T1000 (cell line): ENCODE measurements around the gene KIZ.
A peak's percentile ranks its signal among the peaks of the same experiment; 100 is the strongest.

ENCODE experiments used
- DNase-seq: peaks from one replicate; lab custom pipeline; 2025; ENCODE audit warnings: mixed read lengths; lab: John Stamatoyannopoulos, UW

The KIZ gene

DNA sequence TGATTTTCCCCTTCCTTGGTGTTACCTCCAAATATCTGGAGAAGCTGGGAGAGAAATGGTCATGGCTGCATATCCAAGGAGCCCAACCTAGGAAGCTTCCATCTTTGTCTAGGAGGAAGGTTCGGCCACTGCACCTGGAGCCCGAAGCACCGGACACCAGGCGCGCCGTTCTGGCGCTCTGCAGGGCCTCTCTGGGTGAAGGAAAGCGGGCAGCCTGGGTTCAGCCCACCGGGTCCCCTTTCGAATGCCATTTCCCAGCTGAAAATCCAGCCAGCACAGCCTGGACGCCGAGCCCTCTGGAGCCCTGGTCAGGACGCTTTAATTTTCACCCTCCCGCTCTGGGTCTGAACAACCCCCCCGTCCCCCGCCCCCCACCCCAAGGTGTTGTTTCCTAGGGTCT, 21.0 kb upstream of the KIZ start:
- DNase-seq = no peak

DNA sequence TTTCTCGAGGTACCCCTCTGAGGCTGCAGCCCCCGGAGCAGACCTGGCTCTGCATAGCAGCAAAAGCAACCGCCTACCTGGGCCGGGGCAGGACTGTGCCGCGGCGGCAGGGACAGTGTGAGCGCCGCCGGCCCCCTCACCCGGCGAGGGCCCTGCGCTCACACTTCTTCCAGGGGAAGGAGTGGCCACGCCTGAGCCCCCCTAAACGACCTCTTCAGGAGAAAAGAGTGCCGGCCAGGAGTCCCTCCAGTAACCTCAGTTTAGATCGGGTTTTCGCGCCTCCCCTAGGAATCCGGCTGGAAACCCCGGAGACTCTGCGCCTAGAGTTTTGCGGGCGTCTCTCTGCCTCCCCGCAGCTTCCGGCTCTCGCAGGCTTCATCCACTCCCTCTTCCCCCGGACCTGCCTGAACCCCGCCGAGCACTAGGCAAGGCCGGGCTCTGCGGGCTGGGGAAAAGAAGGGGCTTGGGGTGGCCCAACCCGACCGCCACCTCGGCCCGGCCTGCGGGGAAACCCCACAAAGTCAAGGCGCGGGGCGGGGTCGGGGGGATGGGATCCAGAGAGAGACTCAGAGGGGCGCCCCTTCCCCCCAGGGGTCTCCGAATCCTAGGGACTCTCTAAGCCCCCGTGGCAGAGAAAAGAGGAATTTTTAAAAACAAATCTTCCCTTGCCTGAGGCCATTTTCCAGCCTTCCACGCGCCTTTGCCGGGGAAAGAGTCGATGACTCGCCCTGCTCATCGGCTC, 20.3 kb upstream of the KIZ start:
- no peak for DNase-seq

DNA sequence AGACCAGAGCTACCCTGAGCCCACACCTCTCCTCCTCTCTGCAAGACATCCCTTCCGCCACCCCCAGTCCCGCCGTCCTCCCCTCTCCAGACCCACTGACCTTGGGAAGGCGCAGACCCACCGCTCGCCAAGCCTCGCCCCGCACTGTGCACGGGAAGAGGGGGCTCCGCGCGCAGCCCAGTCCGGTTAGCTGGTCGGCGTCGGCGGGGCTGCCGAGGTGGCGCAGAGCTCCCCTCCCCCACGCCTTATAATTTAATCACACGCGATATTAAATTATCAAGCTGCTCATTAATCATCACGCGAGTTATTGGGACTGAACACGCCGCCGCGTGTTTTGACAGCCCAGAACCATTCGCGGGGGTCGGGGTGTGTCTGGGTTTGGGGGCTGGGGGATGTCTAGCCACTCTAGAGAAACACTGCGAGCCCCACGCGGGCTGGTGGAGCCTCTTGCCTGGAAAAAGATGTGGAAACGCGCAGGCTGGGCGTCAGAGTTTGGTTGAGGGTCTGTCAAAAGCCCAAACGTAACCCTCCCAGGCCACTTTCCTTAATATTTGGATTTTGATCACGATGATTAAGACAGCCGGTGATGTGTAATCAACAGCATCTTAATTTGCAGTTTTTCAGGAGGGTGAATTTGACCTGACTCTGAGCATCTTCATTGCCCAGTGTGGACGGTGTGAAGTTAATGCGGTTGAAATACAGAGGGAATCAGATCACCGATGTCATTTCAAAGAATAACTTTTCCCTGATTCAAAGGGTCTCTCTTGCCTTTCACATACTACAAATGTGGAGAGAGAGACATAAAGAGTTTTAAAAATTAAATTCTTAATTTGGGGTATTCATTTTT, 19.5 kb upstream of the KIZ start, which contains the start of gene LINC00237:
Gene LINC00237 (minus strand): TSS at position 188 of the 847 bp plus-strand sequence.
- DNase-seq = no peak

DNA sequence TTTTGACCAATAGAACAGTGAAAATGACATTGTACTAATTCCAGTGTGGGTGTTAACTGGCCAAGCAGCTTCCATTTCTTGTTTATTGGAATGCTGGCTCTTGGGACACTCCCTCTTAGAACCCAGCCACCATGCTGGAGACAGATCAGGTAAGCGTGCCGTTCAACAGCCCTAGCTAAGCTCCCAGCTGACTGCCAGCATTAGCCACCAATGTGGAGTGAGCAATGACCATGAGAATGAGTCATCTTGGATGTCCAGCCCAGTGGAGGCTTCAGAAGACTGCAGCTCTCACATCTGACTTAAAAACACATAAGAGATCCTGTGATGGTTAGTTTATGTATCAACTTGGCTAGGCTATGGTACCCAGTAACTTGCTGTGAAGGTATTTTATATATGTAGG, 16.7 kb upstream of the KIZ start:
- DNase-seq = no peak

DNA sequence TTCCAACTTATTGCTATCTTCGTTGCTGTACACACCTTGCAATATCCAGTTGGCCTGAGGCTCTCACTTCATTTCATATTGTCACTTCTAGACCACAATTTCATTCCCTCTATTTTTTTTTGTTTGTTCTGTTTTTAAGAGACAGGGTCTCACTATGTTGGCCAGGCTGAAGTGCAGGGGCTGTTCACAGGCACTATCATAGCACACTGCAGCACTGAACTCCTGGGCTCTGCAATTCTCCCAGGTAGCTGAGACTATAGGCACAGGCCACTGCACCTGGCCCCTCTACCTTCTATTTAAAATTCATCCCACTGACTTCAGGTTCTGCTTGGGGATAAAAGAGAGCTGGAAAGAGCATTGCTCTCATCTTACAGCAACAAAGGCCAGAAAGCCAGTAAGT, 15.1 kb upstream of the KIZ start:
- DNase-seq = no peak

DNA sequence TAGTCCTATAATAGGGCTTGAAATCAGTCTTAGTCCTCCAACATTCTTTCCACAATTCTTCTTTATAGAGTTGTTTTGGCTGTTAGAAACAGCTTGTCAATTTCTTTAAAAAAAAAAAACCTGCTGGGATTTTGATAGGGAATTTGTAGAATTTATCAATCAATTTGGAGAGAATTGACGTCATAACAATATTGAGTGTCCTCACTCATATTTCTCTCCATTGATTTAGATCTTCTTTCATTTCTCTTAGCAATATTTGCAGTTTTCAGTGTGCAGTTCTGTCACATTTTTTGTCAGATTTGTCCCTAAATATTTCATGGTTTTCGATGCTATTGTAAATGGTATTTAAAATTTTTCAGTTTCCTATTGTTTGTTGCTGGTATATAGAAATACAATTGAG, 14.5 kb upstream of the KIZ start:
- no peak for DNase-seq

DNA sequence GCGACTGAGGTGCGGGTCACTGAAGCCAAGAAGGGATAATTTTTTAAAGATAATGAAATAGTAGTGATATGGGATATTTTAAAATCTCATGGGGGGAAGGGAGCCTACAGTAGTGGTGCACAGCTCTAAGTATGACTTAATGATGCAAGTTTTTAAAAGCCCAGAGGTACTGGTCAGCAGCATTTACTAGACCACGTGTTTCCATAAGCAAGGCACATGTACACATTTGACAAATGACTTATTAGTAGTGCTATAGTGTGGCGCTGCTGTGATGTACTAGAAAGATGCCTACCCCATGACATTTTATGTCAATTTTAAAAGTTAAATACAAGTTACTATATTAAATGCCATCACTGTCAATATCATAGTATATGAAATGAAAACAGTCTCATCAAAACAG, 12.2 kb upstream of the KIZ start:
- DNase-seq = no peak

DNA sequence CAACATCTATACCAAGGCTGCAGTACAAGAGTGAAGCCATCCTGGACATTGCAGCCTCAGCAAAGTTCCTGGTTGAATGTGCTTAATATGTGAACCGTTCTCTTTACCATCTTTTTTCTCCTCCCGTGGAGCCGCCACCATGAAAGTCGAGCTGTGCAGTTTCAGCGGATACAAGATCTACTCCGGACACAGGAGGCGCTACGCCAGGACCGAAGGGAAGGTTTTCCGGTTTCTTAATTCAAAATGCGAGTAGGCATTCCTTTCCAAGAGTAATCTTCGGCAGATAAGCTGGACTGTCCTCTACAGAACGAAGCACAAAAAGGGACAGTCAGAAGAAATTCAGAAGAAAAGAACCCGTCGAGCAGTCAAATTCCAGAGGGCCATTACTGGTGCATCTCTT, 11.3 kb upstream of the KIZ start:
- no peak for DNase-seq

DNA sequence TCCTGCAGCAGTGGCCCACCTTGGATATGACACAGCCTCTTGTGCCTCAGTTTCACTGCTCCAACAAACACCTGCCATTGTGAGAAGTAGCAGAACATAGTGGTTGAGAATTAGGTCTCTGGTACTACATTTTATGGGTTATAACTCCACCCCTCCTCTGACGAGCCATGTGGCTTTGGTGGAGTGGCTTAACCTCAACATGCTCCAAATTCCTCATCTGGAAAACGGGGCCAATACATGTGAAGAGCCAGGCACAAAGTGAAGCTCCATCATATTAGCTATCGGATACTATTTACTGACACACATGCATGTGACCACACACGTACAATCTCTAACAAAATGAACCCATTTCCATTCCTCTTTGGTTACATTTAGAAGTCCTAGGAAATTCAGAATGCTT, 8.4 kb upstream of the KIZ start:
- DNase-seq = no peak

DNA sequence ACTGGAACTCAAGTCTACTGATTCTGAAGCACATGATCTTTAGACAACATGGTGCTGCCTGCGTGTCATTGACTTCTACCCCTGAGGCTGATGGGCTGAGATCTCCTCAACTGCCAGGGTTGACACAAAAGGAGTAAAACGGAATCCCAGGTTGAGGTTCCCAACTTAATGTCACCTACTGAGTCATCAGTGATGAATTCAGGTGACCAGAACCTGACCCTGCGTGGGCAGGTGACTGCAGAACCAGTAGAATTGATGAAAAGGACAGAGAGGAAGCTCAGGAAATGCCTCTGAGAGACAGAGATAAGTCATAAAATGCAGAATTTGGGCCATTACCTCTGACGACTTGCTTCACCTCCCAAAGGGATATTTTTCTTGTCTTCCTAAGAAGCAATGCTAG, 7.7 kb upstream of the KIZ start:
- DNase-seq = no peak

DNA sequence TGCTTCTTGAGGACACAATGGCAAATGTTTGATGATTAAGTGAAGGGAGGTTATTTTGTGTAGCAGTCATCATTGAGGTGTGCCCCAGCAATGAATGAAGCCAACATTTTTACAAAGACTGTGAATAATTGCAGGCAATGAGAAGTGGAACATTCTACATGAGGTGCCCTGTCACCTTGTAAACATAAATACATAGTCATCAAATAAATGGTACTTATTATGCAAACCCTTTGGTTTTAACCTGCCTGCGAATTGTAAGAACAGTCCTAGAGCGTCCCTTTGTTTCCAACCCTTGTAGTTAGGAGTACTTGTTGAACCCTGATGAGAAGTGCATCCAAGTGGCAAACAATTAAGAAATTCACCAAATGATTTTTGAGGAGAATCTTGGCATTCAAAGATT, 7.1 kb upstream of the KIZ start:
- DNase-seq = no peak

DNA sequence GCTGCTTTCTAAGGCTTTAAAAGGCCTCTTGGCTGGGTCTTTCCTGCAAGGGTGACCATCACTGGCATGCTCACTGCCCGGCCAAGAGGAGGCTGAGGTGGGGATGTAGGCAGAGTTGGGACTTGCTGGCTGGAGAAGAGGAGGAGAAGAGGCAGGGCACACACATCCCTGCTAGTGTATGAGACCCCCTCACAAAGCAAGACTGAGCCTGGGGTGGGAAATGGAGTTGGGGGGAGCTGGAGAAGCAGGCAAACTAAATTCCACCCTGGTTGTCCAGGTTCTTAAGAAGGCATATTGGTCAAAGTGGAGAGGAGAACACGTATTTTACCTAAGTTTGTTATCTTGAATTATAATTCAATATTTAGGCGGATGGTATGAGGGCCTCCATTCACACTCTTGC, 1.7 kb upstream of the KIZ start:
- no peak for DNase-seq

DNA sequence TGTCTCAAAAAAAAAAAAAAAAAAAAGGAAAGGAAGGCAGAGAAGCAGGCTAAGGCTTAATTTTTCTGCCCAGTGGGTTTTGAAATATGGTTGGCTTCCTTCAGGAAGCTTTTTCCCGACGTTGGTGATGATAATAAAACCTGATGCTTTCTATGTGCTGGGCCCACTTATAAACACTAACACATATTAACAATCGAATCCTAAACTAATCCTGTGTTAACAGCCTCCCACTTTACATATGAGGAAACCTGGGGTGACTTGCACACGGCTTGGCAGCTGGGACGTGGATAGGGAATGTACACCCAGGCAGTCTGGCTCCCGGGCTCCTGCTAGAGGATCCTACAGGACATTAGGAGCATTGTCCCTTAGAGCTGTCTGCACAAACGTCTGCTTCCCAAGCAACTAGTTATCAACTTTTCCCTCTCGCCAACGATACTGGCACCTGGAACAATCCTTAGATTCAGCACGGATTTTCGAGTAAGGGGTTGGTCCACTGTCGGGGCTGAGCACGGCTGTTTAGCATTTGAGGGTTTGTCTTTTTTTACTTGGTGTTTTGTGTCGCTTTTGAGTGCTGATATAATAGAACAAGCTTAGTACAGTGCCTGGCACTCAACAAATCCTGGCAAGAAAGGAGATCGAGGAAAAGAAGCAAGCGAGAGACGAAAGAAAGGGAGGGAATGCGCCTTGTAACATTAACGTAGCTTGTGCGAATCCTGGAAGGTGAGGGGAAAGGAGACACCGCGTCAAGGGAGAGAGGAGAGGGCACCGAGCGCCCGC, 622 bp upstream of the KIZ start:
- peak; percentile 20 for DNase-seq

DNA sequence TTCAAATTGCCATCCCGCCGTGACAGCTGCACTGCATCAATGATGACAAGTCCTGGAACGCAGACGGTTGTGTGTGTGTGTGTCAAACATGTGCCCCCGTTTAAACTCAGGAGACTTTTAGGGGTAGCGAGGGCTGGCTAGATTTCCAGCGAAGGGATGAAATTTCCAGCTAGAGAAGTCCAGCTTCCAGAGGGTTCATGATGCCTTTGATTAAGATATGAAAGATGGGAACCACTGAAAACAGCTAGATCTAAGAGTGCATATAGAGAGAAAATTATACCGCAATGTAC, 644 bp downstream of the KIZ start:
- no peak for DNase-seq

DNA sequence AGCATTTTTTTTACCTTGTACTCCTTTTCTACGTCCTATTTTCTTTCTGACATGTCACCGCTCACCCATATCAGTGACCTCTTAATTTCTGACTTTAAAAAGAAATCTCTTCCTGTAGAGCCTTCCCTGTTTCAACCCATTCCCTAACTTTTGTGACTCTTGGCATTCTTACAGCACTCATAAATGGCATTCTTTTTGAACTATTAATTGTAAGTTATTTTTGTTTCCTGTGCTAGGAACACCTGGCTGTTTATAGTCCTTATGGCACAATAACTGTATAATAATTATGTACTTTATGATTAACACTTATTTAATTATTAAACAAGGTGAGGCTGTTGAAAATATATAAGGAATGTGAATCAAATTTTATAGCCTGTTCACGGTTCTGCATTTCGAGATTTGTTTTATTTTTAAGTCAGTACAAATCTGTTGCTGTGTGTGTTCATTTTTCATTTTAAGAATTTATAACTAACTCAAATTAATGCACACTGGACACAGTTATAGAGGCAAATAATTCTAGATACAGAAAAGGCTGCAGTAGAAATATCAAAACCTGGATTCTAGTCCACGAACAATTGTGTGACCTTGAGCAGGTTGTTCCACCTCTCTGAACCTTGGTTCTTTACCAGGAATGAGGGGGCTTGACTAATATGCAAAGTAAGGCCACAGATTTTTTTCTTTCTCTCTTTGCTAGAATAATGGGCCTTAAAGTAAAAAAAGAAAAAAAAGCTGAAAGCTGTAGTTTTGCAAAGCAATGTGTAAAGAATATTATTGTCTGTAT, 1.5 kb downstream of the KIZ start:
- DNase-seq = no peak

DNA sequence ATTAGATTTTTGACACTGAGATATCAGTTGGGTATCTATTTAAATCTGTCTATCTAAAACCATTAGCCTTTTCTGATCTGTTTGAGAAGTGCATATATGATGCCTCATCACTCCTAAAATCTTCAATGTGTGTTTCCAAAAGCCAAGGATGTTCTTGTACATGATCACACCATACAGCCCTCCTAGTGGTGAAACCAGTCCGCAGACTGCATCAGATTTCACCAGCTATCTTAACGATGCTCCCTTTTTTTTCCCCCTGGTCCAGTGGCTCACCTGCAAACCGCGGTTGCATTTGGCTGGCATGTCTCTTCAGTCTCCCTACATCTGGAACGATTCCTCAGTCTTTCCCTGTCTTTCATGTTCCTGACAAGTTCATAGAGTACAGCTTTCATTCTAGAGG, 4.0 kb downstream of the KIZ start:
- no peak for DNase-seq

DNA sequence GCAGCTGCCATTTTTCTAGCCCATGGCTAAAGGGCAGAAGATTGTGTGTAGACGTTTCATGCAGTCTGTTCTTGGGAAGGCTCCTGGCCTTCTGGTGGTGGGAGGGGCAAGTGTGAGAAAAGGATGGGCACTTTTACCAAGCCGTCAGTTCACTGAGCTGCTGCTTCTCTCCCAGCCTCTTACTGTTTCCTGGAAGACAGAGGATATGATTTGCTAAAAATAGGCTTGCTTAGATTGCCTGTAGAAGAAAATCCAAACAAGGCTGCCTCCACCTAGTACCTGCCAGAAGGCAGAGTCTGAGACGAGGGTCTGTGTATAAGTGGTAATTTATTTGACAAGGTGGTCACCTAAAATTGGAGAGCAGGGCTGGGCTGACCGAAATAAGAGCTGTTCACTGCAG, 7.5 kb downstream of the KIZ start:
- DNase-seq = no peak

DNA sequence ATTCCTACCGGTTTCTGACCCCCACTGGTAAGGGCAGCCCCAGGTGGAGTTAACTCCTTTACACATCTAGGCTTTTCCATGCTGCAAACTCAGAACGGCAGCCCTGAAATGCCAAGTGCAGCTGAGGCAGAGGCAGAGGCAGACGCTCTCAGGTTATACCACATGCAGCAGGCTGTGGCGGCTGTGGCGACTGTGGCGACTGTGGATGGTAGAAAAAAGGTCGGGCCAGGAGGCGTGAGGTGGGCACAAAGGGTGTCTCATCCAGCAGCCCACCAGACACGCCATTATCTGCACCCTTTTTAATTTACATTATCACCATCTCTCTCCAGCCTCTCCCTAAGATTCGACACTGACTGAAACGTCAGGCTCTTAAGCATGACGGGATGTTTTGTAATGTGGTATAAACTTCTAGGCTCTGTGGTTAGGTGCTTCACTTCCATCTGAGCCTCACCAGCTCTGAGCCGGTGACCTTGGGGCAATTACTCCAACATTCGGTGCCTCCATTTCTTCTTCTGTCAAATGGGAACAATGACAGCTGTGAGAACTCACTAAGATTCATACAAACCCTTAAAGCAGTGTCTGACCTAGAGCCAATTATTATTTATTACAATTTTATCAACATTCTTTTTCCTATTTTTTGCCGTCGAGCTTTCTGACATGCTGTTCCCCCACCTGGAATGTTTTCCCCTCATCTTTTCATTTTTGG, 8.2 kb downstream of the KIZ start:
- DNase-seq = no peak

DNA sequence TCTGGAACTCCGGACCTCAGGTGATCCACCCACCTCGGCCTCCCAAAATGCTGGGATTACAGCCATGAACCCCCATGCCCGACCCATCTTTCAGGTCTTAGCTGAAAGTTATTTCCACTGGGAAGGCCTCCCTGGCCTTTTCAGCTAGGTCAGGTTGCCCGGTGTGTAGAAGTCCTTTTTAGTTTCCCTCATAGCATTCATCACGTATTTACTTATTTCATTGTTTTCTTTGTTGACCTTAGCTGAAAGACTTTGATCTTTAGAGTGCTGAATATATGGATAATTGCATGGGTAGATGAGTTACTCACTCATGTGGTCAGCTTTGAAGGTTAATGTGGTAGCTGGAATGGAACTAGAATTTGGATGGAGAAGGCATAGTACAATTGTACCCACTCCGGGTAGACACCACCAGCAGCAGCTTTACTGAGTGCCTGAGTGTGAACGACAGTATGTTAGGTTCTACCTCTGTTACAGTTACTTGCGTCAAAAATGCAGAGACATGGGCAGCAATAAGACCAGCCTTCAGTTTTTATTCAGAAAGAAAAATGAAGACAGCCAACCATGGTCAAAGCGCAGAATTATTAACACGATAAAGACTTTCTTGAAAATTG, 9.1 kb downstream of the KIZ start:
- DNase-seq = no peak

DNA sequence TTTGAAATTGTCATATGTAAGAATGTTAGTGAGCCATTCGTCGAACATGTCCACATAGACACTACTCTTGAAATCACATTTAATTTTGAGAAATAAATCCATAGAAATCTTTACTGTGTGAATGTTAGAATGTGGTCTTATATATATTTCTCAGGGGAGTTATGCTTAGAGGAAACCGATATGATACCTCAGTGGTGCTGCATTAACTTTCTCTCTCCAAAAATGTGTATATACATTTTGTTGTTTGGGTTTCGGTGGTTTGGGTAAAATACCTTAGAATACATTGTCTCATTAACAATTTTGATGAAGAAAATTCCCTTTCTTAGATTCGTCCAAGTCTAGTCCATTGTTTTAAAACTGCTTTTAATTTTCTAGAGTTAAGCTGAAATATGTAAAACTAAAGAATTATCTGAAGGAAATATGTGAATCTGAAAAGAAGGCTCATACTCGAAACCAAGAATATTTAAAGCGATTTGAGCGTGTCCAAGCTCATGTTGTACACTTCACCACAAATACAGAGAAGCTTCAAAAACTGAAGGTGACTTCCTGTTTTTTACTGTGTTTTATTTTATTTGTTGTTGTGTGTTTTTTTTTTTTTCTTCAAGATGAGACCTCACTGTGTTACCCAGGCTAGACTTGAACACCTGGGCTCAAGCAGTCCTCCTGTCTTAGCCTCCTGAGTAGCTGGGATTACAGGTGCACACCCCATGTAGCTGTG, 10.3 kb downstream of the KIZ start:
- DNase-seq = no peak
